CD4-positive, alpha-beta T cell treated with Interleukin-17A for 1 hour (primary cell): ENCODE results near the gene C1orf159.
A peak's percentile ranks its signal among the peaks of the same experiment; 100 is the strongest.
"Not testable (repeated sequence)": the region's sequence is repeated elsewhere in the genome, so short reads cannot be mapped to it uniquely, and the experiment has no call there.

Experiments
- DNase-seq: peaks from one replicate; pipeline ENCODE4 v3.0.0-alpha.2; 2020

C1orf159 gene

GRCh38 chr1:1116701-1117468 lies 996 bp upstream of the C1orf159 start:
- peak; percentile 27 for DNase-seq

DNA sequence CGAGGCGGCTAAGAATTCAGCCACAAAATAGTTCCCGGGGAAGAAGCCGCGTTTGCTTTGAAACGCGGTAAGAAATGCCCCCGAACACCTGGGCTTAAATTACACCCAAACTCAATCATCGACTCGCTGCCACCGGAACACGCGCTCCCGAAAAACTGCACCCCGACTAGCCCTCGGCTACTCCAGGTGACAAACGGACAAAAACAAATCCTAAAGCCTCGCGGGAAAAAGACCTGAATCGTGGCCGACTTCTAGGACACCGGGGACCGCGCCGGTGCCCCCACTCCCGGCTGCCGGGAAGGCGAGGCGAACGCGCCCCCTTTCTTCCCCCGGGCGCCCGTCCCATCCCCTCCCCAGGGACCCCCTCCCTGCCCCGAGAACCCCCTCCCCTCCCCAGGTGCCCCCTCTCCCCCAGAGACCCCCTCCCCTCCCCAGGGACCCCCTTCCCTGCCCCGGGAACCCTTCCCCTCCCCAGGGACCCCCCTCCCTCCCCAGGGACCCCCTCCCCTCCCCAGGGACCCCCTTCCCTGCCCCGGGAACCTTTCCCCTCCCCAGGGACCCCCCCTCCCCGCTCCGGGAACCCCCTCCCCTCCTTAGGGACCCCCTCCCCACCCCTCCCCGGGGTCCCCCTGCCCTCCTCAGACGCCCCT lies 628 bp downstream of the C1orf159 start:
- DNase-seq = no peak

DNA sequence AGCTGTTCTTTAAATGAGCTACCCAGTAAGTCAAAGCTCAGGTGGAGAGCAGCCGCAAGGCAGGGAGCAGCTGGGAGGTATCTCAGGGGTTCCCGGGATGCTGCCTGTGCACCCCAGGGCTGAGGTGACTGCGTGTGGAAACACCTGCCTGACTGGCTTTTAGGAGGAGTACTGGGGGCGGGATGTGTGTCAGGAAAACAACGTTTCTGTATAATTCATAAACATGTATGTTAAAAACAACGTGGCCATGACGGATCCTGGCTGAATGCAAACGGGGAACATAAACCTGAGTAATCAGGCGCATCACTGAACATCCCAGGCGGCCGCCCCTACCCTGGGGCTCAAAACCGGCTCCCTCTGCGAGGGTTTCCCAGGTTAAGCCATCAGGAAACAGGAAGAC lies 1.5 kb downstream of the C1orf159 start:
- DNase-seq = no peak

DNA sequence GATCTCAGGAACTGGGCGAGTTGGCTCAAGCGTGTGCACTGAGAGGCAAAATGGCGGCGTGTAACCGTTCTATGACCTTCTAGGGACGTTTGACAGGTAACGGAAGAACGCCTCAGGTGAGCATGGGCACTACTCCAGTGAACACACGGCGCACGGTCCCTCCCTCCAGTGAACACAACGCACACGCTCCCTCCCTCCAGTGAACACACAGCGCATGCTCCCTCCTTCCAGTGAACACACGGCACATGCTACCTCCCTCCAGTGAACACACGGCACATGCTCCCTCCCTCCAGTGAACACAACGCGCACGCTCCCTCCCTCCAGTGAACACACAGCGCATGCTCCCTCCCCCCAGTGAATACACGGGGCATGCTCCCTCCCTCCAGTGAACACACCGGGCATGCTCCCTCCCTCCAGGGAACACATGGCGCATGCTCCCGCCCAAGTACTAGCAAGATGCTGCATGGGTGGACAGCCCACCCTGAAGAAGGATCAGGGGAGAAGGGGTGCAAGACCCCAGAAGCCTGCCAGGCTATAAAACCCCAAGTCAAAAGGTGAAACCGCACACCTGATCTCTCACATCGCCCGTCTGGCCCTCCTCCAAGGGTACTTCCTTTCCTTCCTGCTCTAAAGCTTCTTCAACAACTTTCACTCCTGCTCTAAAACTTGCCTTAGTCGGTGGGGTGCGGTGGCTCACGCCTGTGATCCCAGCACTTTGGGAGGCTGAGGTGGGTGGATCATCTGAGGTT lies 3.5 kb downstream of the C1orf159 start:
- DNase-seq = no peak

DNA sequence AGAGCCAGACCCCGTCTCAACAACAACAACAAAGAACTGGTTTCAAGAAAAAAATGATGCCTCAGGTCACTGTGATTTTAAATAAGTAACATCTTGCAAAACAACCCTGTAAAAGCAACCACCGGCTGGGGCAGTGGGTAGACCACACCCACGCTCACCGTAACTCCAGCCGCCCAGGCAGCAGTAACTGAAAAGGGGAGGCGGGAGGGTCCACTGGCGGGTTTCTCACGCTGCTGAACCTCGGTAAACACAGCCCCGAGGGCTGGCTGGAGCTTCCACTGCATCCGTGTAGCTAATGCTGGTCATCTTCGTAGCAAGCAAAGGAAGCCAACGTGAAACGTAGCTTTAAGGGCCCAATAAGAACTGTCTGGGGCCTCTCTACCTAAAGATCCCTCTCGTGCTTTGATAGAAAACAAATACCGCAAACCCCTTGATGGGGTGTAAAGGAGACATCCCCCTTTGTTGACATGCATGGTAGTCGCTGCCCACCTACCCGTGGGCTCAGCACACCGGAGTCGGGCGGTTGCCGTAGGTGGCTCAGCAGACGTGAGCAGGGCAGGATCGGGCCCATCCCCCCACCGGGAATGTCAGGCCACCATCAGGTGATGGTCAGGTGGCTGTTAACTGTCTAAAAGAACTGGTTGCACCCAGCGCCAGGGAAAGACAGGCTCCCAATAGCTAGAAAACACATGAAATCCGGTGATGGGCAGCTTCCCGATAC lies 4.2 kb downstream of the C1orf159 start:
- DNase-seq = no peak

- no peak for DNase-seq
These were observed 5.3 kb downstream of the C1orf159 start for GRCh38 chr1:1110561-1110971.

- DNase-seq = no peak
These were observed 6.1 kb downstream of the C1orf159 start for GRCh38 chr1:1109743-1110142.

DNA sequence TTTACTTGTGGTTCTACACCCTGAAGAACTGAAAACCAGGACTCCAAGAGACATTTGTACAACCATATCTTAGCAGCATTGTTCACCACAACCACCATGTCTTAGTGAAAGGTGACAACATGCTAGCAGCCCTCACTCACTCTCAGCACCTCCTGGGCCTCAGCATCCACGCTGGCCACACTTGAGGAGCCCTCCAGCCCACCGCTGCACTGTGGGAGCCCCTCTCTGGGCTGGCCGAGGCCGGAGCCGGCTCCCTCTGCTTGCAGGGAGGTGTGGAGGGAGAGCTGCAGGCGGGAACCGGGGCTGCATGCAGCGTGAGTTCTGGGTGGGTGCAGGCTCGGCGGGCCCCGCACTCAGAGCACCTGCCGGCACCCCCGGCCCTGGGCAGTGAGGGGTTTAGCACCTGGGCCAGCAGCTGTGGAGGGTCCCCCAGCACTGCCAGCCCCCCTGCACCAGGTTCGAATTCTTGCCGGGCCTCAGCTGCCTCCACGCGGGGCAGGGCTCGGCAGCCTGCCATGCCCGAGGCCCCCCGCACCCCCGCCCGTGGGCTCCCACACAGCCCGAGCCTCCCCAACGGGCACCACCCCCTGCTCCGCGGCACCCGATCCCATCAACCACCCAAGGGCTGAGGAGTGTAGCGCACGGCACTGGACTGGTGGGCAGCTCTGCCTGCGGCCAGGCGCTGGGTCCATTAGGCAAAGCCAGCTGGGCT lies 9.2 kb downstream of the C1orf159 start:
- DNase-seq = no peak

DNA sequence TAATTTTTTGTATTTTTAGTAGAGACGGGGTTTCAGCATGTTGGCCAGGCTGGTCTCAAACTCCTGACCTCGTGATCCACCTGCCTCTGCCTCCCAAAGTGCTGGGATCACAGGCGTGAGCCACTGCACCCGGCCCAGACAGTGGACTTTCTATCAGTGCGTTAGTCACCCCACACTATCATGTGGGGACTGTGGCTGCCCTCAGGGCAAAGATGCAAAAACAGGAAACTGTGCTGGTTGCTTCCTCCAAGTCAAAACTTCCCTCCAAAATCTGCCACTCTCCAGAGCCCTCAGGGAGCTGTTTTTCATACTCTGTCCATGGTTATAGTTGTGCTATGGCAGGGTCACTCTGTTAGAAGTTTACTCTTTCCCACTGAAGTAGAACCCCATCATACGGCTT lies 11.7 kb downstream of the C1orf159 start:
- DNase-seq = not testable (repeated sequence)

DNA sequence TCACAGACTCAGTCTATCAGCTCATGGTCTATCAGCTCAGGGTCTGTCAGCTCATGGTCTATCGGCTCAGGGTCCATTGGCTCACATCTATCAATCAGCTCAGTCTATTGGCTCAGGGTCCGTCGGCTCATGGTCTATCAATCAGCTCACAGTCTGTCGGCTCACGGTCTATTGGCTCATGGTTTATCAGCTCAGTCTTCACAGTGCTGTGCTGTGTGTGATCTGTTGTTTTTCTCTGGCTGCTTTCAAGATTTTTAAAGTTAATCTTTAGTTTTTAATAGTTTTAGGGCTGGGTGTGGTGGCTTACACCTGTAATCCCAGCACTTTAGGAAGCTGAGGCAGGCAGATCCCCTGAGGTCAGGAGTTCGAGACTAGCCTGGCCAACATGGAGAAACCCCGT lies 14.4 kb downstream of the C1orf159 start:
- DNase-seq = no peak

DNA sequence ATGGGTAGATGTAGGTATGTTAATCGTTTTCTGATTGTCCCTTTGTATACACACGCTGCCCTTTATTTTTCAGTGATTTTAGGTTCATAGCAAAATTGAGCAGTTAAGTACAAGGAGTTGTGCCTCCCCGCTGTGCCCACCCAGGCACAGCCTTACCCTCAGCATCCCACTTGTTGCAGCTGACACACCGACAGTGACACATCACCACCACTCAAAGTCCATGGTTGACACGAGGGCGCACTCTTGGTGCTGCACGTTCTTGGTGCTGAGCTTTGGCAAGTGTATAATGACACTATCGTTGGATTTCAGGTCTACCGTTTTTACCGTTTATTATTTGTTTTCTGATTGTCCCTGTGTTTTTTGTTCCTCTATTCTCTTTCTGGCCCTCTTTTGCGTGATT lies 15.6 kb downstream of the C1orf159 start:
- no peak for DNase-seq

GRCh38 chr1:1099506-1100183 lies 16.2 kb downstream of the C1orf159 start:
- DNase-seq = no peak

DNA sequence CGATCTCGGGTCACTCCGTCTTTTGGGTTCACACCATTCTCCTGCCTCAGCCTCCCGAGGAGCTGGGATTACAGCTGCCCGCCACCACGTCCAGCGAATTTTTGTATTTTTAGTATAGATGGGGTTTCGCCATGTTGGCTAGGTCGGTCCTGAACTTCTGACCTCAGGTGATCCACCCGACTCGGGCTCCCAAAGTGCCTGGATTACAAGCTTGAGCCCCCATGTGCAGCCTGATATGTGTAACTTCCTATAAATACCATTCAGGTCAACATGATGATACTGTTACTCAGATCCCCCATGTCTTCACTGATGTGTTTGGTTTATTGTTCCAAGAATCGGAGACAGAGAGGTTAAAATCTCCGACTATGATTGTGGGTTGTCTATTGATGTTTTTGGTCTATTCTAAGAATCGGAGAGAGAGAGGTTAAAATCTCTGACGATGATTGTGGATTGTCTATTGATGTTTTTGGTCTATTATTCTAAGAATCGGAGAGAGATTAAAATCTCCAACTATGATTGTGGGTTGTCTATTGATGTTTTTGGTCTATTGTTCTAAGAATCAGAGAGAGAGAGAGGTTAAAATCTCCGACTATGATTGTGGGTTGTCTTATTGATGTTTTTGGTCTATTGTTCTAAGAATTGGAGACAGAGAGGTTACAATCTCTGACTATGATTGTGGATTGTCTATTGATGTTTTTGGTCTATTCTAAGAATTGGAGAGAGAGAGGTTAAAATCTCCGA lies 17.0 kb downstream of the C1orf159 start:
- DNase-seq = peak; percentile 64

- not testable (repeated sequence) for DNase-seq
These were observed 19.8 kb downstream of the C1orf159 start for GRCh38 chr1:1096136-1096535.

DNA sequence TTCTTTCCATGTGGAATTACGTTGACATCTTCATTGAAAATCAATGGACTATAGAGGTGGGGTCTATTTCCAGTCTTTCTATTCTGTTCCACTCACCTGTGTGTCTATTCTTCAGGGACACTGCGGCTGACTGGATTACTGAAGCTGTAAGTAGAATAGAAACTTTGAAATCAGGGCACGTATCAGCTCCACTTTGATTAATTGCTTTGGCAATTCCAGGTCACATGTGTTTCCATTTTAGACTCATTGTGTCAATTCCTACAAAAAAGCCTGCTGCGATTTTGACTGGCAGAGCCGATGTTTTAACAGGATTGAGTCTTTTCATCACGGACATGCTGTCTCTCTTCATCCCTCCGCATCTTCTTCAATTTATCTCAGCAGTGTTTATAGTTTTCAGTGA lies 20.9 kb downstream of the C1orf159 start:
- DNase-seq = no peak

GRCh38 chr1:1093610-1093943 lies 22.3 kb downstream of the C1orf159 start:
- no peak for DNase-seq

GRCh38 chr1:1092894-1093609 lies 22.8 kb downstream of the C1orf159 start:
- no peak for DNase-seq

GRCh38 chr1:1092149-1092855 lies 23.6 kb downstream of the C1orf159 start:
- DNase-seq = no peak

GRCh38 chr1:1091344-1092148 lies 24.3 kb downstream of the C1orf159 start:
- DNase-seq = no peak
